OCI-LY1 (cell line): ENCODE measurements around the gene CHRM4.

Experiments used
- H2AFZ ChIP-seq: fragments of 200-600 bp; sonication (generic), shearing (Covaris generic); 2 replicates; pipeline ENCODE4 v1.6.0; 2014; ENCODE audit warnings: antibody characterized with exemption, mild to moderate bottlenecking, low read length
- H3F3A ChIP-seq: fragments of 200-600 bp; sonication (generic), shearing (Covaris generic); 2 replicates; pipeline ENCODE4 v1.6.0; 2014; ENCODE audit warnings: mild to moderate bottlenecking, antibody characterized with exemption, low read length, moderate library complexity; ENCODE audit not compliant: insufficient read depth
- H3K27ac ChIP-seq: fragments of 200-600 bp; sonication (generic); 2 replicates; pipeline ENCODE4 v1.5.1; 2014; ENCODE audit warnings: low read length, mixed run types, mild to moderate bottlenecking, low read depth; ENCODE audit not compliant: poor library complexity, severe bottlenecking
- H3K27me3 ChIP-seq: fragments of 200-600 bp; sonication (generic); 2 replicates; pipeline ENCODE4 v1.6.0; 2014; ENCODE audit warnings: antibody characterized with exemption, mild to moderate bottlenecking, low read length, moderate library complexity; ENCODE audit not compliant: insufficient read depth
- H3K36me3 ChIP-seq: fragments of 200-600 bp; sonication (generic); 2 replicates; pipeline ENCODE4 v1.6.1; 2014; ENCODE audit warnings: mild to moderate bottlenecking, antibody characterized with exemption, low read length, moderate library complexity, mixed read lengths; ENCODE audit not compliant: insufficient read depth
- H3K4me1 ChIP-seq: fragments of 200-600 bp; sonication (generic); 2 replicates; pipeline ENCODE4 v1.5.1; 2014; ENCODE audit warnings: mild to moderate bottlenecking, low read length, moderate library complexity; ENCODE audit not compliant: insufficient read depth, severe bottlenecking
- H3K4me2 ChIP-seq: fragments of 200-600 bp; sonication (generic), shearing (Covaris generic); 2 replicates; pipeline ENCODE4 v1.6.1; 2014; ENCODE audit warnings: low read length
- H3K4me3 ChIP-seq: fragments of 200-600 bp; sonication (generic); 2 replicates; pipeline ENCODE4 v1.5.1; 2014; ENCODE audit warnings: low read length, low read depth, mild to moderate bottlenecking, mixed read lengths; ENCODE audit not compliant: poor library complexity, severe bottlenecking
- H3K79me2 ChIP-seq: fragments of 200-600 bp; shearing (Covaris generic); 2 replicates; pipeline ENCODE4 v1.6.1; 2016; ENCODE audit warnings: mixed run types, low read length, mixed read lengths; ENCODE audit not compliant: insufficient read depth
- H3K9ac ChIP-seq: fragments of 200-600 bp; sonication (generic), shearing (Covaris generic); 2 replicates; pipeline ENCODE4 v1.6.1; 2014; ENCODE audit warnings: mild to moderate bottlenecking, low read length, mixed read lengths
- H3K9me2 ChIP-seq: fragments of 200-600 bp; sonication (generic), shearing (Covaris generic); 2 replicates; pipeline ENCODE4 v1.6.1; 2014; ENCODE audit warnings: low read depth, mild to moderate bottlenecking, low read length, mixed read lengths
- H3K9me3 ChIP-seq: fragments of 200-600 bp; shearing (Covaris generic); 2 replicates; pipeline ENCODE4 v1.6.1; 2014; ENCODE audit warnings: low read length, mixed read lengths
- H4K20me1 ChIP-seq: fragments of 200-600 bp; sonication (generic), shearing (Covaris generic); 2 replicates; pipeline ENCODE4 v1.6.0; 2016; ENCODE audit warnings: mild to moderate bottlenecking, low read length; ENCODE audit not compliant: insufficient read depth
- EZH2 ChIP-seq: fragments of 200-600 bp; sonication (generic), shearing (Covaris generic); IDR thresholded peaks from 2 replicates; pipeline ENCODE4 v1.8.0; 2017; ENCODE audit warnings: borderline replicate concordance, mixed run types, mild to moderate bottlenecking, antibody characterized with exemption, low read length, moderate library complexity, mixed read lengths
- TF ChIP-seq, protein P1 (sequence below): fragments of 200-600 bp; sonication (generic), shearing (Covaris generic); IDR thresholded peaks from 2 replicates; pipeline ENCODE4 v1.5.1; 2017; ENCODE audit warnings: mild to moderate bottlenecking, antibody characterized with exemption, low read length, moderate library complexity, mixed read lengths

The CHRM4 gene

DNA sequence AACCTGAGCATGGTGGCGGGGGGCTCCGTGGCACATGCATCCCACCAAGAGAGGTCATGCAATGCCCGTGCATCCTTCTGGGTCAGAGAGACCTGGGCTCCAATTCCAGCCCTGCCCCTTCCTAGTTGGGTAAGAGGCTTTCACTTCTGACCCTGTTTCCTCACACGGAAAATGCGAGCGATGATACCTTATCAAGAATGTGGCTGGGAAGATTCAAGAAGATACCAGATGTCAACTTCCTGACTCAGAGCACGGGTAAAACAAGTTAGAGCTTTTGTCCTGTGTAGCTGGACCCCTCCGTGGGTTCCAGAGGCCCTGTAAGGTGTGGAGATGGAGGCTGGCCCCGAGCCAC lies 53.0 kb downstream of the CHRM4 start:
- no peaks in the 10 kb centered on the region for H3K36me3 ChIP-seq
- no peaks in the 10 kb centered on the region for H4K20me1 ChIP-seq
- no peaks in the 10 kb centered on the region for H3F3A ChIP-seq
- peak overlapping the region; percentile 28 for H3K4me3 ChIP-seq
- no peaks in the 10 kb centered on the region for H3K9me3 ChIP-seq
- no peak overlapping the region for H3K9ac ChIP-seq
- TF ChIP-seq, protein P1, sequence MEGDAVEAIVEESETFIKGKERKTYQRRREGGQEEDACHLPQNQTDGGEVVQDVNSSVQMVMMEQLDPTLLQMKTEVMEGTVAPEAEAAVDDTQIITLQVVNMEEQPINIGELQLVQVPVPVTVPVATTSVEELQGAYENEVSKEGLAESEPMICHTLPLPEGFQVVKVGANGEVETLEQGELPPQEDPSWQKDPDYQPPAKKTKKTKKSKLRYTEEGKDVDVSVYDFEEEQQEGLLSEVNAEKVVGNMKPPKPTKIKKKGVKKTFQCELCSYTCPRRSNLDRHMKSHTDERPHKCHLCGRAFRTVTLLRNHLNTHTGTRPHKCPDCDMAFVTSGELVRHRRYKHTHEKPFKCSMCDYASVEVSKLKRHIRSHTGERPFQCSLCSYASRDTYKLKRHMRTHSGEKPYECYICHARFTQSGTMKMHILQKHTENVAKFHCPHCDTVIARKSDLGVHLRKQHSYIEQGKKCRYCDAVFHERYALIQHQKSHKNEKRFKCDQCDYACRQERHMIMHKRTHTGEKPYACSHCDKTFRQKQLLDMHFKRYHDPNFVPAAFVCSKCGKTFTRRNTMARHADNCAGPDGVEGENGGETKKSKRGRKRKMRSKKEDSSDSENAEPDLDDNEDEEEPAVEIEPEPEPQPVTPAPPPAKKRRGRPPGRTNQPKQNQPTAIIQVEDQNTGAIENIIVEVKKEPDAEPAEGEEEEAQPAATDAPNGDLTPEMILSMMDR = no peak
- no peak for TF ChIP-seq EZH2
- H3K4me1 ChIP-seq = no peaks in the 10 kb centered on the region
- no peak overlapping the region for H3K27ac ChIP-seq
- H3K27me3 ChIP-seq = peaks cover 9% of the 10 kb centered on the region; the same call in 1 of the 2 replicates
- peak overlapping the region; percentile 40 for H3K4me2 ChIP-seq
- no peaks in the 10 kb centered on the region for H3K9me2 ChIP-seq
- no peak overlapping the region for H2AFZ ChIP-seq
- H3K79me2 ChIP-seq = no peaks in the 10 kb centered on the region

DNA sequence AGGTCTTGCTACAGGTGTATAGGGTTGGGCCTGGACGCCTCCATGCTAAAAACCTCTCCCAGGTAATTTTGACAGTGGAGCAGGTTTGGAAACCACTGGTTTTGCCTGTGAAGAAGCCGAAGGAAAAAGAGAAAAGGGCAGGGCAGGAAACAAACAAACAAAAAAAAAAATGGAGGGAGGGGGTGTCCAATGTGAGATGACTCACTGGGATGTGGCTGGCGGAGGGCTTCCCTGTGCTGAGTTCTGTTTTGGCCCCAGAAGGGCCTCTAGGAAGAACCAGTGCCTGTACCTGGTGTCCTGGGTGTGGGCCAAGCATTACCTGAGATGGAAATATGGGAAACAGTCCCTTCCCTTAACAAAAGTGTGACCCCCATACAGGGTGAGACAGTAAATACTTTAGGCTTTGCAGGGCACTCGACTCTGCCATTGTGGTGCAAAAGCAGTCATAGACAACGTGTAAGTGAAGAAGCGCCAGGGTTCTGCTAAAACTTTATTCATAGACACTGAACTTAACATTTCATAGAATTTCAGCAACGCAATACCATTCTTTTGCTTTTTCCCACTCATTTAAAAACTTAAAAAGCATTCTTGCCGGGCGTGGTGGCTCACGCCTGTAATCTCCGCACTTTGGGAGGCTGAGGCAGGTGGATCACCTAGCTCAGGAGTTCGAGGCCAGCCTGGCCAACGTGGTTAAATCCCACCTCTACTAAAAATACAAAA lies 53.8 kb downstream of the CHRM4 start:
- Histone ChIP-seq H3K4me3 (no peak overlapping the region), H3K9me2 (no peaks in the 10 kb centered on the region), H3K27me3 (peaks cover 12% of the 10 kb centered on the region; the same call in 1 of the 2 replicates), H3K27ac (no peak overlapping the region), H4K20me1 (no peaks in the 10 kb centered on the region), H3K36me3 (no peaks in the 10 kb centered on the region), H2AFZ (no peak overlapping the region), H3K9ac (no peak overlapping the region), H3K79me2 (no peaks in the 10 kb centered on the region), H3F3A (no peaks in the 10 kb centered on the region), H3K4me2 (no peak overlapping the region), H3K4me1 (no peaks in the 10 kb centered on the region), H3K9me3 (no peaks in the 10 kb centered on the region)
- TF ChIP-seq, protein P1 = no peak
- TF ChIP-seq EZH2 = no peak

DNA sequence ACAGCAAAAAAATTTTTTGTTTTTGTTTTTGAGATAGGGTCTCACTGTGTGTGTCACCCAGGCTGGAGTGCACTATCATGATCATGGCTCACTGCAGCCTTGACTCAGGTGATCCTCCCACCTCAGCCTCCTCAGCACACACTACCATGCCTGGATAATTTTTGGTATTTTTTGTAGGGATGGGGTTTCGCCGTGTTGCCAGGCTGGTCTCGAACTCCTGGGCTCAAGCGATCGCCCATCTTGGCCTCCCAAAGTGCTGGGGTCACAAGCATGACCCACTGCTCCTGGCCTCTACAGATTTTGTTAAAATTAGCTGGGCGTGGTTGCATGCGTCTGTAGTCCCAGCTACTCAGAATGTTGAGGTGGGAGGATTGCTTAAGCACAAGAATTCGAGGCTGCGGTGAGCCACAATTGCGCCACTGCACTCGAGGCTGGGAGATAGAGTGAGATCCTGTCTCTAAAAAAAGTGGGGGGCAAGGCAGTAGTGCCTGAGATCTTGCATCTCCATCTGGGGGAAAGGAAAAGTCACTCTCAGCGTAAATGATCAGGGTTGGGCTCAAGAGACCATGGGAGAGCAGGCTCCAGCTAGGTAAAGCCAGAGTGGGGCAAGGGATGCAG lies 54.9 kb downstream of the CHRM4 start:
- no peak overlapping the region for H2AFZ ChIP-seq
- H3K4me3 ChIP-seq = no peak overlapping the region
- H3K27me3 ChIP-seq = peaks cover 19% of the 10 kb centered on the region; the same call in 1 of the 2 replicates
- H3K4me2 ChIP-seq = no peak overlapping the region
- no peaks in the 10 kb centered on the region for H3K9me3 ChIP-seq
- no peaks in the 10 kb centered on the region for H3K36me3 ChIP-seq
- TF ChIP-seq, protein P1 = no peak
- no peak for TF ChIP-seq EZH2
- H4K20me1 ChIP-seq = no peaks in the 10 kb centered on the region
- no peaks in the 10 kb centered on the region for H3K9me2 ChIP-seq
- no peak overlapping the region for H3K27ac ChIP-seq
- no peaks in the 10 kb centered on the region for H3K79me2 ChIP-seq
- H3K9ac ChIP-seq = no peak overlapping the region
- no peaks in the 10 kb centered on the region for H3F3A ChIP-seq
- H3K4me1 ChIP-seq = no peaks in the 10 kb centered on the region
